GM19467 (cell line): Measurements from ENCODE around the gene DPP10.

Experiments
- ATAC-seq: cut with Tn5 transposase; IDR thresholded peaks from one replicate; pipeline ENCODE4 v1.9.1; 2021; ENCODE audit warnings: mild to moderate bottlenecking, moderate library complexity; ENCODE audit not compliant: unreplicated experiment

Gene DPP10

GRCh38 chr2:115115135-115115534 is 672.7 kb downstream of the DPP10 start:
- no peak for ATAC-seq

- no peak for ATAC-seq
Observed at GRCh38 chr2:115118306-115118705, 675.9 kb downstream of the DPP10 start.

- ATAC-seq: no peak
Observed at GRCh38 chr2:115119086-115119485, 676.6 kb downstream of the DPP10 start.

- no peak for ATAC-seq
Observed at GRCh38 chr2:115122701-115123100, 680.3 kb downstream of the DPP10 start.

DNA sequence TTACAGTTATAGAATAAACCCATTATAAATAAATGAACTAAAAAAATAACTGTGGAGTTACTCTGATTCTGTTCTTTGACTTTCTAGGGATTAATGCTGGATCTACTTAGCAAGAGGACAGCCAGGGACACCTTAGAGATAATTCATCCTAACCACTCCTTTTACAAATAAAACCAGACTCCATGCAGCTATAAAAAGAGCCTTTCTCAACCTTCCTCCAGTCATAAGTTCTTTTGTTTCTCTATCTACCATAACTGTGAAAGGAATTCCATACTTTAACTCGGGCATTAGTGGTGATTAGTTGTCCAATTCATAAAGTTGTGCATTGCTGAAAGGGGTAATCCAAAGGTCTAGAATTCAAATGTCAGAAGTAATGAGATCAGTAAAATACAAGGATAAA is 682.4 kb downstream of the DPP10 start:
- no peak for ATAC-seq

DNA sequence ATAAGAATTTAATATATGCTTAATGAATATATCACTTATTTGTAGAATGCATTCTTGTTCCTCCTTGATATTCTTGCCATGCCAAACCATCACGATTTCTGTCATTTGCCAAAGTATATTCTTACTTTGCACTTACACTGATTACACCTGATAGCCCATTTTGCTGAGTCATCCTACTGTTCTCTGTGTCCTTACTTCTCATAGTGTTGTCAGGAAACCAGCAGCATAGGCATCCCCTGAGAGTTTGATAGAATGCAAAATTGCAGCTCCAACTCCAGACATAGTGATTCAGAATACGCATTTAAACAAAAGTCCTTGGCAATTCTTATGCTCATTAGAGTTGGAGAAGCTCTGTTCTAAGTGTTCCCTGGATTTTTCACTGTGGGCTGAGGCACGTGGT is 687.1 kb downstream of the DPP10 start:
- ATAC-seq: no peak

DNA sequence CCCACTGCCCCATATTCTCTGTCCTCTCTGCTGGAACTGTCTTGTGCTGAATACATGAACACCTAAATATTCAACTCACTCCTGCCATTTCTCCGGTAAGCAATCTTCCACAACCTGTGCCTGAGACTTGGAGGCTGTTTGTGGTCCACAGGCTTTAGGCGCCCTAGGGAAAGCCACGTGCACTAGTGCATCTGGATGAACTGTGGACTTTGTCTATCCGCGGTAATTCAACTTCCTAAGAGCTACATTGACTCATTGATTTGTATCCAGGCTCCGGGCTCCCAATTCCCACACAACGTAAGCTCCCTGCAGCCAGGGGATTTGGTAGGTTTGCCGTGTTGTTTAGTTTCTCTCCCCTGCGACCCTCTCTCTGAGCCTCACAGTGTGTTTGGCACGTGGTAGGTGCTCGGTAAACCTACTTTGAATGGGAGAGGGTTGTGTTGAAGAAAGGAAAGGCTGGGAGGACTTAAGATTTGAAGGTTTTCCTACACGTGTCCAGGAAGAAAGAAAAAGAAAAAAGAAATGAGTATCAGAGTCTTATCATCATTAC is 718.2 kb downstream of the DPP10 start:
- ATAC-seq: no peak

DNA sequence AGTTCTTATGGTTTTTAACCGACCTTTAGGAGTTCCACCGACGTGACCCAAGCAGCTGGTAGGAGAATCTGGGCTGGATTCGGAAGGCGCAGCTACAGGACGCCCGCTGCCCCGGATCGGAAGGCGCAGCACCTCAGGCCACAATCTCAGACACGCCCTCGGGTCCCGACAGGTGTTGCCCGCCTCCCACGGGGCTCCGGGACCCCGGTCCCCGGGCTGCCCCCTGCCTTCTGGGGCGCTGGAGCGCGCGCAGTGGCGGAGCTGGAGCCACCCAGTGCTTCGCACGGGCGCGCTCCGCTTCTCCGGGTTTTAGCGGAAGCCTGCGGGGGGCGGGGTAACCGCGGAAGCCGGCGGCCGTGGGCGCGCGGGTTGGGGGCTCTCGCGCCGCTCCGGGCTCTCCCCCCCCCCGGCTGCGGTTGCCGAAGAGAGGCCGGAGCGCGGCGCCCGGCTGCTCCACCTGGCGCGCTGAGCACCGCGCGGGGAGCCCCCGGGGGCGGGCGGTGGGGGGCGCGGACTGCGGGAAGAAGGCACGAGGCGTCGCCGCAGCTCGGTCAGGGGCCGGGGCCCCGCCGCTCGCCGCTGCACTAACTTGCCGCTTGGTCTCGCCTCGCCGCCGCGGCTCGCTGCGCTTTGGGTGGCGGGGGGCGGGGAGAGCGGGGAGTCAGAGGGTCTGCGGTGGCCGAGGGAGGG is 718.8 kb downstream of the DPP10 start:
- ATAC-seq: no peak

DNA sequence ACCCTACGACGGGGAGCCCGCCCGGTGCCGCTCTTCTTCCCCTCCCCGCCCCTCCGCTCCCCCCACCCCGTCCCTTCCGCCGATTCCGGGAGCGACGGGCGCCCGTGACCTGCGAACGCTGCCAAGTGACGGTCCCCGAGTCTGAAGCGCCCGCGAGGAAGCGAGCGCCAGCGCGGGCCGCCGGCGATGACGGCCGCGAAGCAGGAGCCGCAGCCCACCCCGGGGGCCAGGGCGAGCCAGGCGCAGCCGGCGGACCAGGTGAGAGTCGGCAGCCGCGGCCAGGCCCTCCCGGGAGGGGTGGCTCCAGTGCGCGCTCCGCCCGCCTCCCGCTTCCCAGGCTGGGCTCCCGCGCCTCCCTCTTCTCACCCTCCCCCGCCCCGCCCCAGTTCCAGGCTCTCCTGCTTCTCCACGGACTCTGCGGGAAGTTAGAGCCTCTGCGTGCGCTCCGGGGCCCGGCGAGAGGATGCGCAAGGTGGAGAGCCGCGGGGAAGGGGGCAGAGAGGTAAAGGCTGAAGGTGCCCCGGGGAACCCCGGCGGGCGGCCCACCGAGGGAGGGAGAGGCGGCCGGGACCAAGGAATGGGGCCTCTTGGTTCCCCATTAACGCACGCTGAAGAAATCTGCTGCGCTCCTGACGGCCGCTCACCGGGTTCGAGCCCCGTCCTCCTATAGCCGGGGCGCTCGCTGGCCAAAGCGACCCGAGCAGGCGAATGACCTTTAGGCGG is 719.5 kb downstream of the DPP10 start:
- ATAC-seq: no peak

- ATAC-seq: no peak
Observed at GRCh38 chr2:115162494-115163293, 720.3 kb downstream of the DPP10 start.

DNA sequence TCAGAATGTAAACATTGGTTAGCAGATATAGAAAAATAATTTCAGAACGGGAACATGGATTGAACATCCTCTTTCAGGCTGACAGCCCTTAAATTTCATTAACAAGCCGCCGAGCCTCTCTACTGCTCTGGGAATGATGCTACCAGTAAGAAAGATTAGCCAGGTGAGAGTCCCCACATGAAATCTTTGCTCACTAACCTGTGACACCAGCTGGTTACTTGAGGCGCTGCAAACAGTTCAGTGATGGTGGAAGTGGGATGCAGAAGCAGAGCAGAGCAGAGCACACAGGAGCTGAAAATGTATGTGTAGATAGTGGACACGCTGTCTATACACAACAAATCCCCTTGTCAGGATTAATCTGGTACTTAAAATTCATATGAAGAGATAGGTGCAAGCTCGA is 721.1 kb downstream of the DPP10 start:
- no peak for ATAC-seq

DNA sequence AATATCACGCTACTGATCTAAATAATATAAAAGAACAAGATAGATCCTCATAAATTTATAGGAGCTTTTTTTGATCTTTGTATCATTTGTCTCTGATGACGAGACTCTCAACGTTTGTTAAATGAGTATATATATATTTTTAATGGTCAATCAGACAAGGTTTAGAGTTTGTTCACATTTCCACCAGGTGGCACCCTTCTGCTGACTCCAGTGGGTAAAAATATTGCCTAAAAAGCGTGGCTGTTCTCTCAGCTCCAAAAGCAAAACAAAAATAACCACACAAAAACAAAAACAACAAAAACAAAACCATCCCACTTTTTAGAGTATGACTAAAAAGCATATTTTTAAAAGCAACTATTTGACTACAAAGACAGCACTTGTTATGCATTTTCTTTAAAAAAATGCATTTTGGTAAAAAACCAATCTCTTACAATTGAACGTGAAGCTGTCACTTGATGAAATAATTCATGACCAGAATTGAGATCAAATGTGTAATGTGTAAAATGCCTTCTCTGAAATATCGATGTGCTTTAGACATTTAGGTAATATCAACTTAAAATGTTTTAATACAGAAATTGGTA is 723.2 kb downstream of the DPP10 start:
- ATAC-seq: no peak

DNA sequence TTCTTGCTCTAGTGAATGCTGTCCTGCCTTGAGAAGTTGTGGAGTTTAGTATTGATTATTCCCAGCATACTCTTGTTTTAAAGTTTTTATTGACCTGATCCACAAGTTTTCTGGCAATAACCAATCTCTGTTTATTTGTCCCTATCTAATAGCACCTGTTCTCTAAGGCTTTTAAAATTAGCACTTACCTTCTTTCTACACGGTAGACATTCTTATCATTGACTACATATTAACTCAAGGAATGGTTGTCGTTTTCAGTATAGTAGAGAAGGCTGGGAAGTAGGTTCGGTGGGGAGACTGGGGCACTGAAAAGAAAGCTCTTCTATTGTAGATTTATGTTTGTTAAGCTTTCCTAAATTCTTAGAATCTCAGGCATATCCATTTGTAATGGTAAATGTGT is 726.0 kb downstream of the DPP10 start:
- no peak for ATAC-seq

GRCh38 chr2:115169814-115170213 is 727.4 kb downstream of the DPP10 start:
- no peak for ATAC-seq

- no peak for ATAC-seq
Observed at GRCh38 chr2:115171751-115172150, 729.3 kb downstream of the DPP10 start.

GRCh38 chr2:115174651-115175050 is 732.2 kb downstream of the DPP10 start:
- no peak for ATAC-seq

DNA sequence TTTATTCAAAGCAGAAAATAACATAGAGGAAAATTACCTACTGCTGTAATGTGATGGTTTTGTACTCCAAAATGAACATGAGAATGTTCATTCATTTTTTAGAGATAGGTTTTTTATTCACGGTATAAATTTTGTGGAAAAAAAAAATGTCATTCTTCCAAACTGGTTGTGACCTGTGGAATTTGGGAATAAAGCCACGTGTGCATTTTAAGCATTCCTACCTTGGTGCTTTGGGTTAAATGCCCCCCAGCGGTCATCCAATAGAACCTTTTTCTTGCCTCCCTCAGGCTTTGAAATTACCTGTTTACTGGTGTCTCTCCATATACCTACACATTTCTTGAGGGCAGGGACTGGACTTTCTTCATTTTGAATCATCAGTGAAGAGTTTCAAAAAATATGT is 740.7 kb downstream of the DPP10 start:
- no peak for ATAC-seq

DNA sequence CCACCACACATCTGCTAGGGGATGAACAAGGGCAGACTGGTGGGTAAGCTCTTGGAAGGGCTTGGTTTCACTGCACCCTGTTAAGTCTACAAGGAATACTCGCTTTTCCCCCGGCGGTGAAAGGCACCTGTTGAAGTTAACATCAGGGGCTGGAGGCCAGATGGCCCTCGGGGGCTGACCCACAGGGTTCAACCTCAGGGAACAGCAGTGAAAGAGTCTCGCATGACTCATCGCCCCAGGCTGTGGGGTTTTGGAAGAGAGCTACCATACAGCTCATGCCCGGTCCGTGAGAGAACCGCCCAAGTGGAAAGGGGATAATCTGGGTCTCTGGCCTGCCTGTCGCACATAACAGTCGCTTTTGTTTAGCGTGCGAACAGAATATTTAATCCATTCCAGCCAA is 748.0 kb downstream of the DPP10 start:
- no peak for ATAC-seq

- no peak for ATAC-seq
Observed at GRCh38 chr2:115194623-115195022, 752.2 kb downstream of the DPP10 start.

GRCh38 chr2:115196587-115196986 is 754.1 kb downstream of the DPP10 start:
- no peak for ATAC-seq

DNA sequence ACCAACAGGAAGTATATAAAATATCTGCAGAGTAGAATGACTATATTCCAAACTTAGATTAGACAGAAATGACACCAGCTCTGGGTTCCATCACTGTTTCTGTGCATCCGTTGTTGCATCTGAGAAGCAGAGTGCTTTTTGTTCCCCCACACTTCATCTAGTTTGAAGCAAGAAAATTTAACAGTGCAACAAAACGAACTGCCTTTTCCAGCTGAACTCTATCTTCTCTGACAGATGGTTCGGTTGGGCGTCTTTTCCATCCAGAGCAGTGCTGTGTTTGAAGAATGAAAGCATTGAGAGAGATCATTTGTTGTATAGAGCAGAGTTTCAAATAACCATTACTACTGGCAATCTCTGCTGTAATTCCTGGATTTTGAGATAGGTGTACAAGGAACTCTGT is 757.5 kb downstream of the DPP10 start:
- ATAC-seq: no peak
